Coronary artery (tissue), 2 donors: ENCODE data around the gene C2orf78.
A peak's percentile ranks its signal among the peaks of the same experiment; 100 is the strongest.

Source experiments
- DNase-seq: peaks from one replicate; pipeline ENCODE4 v3.0.0-alpha.2; 2017; ENCODE audit warnings: low spot score
- H3K27ac ChIP-seq, 2 donors: fragments of 200-600 bp; sonication (generic); one replicate each; pipeline ENCODE4 v1.5.1; 2016 to 2019
- H3K4me3 ChIP-seq: fragments of 200-600 bp; sonication (generic); 2 replicates; pipeline ENCODE4 v1.5.1; 2016; ENCODE audit warnings: mild to moderate bottlenecking, moderate library complexity
- CTCF ChIP-seq: fragments of 200-600 bp; sonication (generic); IDR thresholded peaks from one replicate; pipeline ENCODE4 v1.5.1; 2019; ENCODE audit warnings: antibody characterized with exemption

The C2orf78 gene

DNA sequence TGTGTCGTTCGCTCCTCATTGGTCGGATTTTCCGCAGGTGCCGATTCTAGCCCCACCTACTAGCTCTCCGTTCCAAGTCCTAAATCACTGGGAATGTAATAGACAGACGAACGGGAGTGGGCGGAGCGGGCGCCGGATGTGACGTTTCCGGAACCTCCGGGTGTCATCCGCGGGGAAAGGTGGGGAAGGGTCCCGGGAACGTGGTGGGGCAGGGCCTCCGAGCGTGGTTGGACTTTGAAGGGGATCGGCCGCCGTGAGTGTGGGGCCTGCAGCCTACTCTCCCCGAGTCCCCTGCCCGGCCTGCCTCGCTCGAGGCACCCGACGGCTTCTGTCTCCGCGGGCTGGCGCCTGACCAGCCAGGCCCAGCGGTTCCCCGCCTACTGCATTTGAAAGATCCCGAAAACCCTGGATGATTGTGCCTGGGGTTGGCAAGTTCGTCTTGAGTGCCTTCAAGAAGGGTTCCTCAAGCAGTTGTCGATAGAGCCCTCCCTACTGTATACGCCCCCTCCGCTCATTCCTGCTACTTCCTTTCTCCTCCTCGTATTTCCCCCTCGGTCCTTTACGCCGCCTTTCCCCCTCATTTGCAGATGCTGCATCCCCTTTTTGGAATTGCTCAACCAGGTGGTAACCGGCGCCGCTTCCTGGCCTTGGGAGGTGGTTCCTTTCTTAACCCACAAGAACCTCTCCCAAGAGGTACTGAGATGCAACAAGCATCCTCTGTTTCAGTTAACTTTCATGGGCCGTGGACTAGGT lies 45.0 kb downstream of the C2orf78 start, which contains the start of gene STAMBP:
Gene STAMBP, plus strand, starts transcription at position 144 of the 753 bp plus-strand sequence. CDS start 1,896 bp downstream, outside the sequence.
- no peak for TF ChIP-seq CTCF
- Histone ChIP-seq H3K4me3 (peak within 1 kb of the TSS; percentile 82), H3K27ac (peak within 1 kb of the TSS; percentile 94 to 96)
- peak; percentile 97 for DNase-seq

GRCh38 chr2:73830871-73831401 lies 47.0 kb downstream of the C2orf78 start:
- Histone ChIP-seq H3K4me3 (no peak overlapping the region), H3K27ac (no peak overlapping the region)
- TF ChIP-seq CTCF = no peak
- DNase-seq = no peak

DNA sequence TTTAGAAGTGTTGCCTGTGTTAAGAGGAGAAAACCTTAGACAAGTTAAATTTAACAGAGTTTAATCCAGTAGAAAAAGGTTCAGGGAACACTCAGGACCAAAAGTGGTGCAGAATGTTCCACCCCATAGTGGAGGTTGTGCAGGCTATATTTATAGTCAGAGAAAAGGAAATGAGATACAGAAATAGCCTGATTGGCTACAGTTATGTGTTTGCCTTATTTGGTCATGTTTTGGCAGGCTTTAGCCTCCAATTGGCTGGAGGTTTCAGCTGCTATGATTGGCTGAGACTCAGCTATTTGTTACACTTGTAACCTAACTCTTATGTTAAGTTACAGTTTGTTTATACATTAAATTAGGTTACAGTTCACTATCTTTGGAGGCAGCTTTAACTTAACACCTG lies 48.9 kb downstream of the C2orf78 start:
- DNase-seq = no peak
- Histone ChIP-seq H3K27ac (no peak overlapping the region), H3K4me3 (no peak overlapping the region)
- no peak for TF ChIP-seq CTCF

DNA sequence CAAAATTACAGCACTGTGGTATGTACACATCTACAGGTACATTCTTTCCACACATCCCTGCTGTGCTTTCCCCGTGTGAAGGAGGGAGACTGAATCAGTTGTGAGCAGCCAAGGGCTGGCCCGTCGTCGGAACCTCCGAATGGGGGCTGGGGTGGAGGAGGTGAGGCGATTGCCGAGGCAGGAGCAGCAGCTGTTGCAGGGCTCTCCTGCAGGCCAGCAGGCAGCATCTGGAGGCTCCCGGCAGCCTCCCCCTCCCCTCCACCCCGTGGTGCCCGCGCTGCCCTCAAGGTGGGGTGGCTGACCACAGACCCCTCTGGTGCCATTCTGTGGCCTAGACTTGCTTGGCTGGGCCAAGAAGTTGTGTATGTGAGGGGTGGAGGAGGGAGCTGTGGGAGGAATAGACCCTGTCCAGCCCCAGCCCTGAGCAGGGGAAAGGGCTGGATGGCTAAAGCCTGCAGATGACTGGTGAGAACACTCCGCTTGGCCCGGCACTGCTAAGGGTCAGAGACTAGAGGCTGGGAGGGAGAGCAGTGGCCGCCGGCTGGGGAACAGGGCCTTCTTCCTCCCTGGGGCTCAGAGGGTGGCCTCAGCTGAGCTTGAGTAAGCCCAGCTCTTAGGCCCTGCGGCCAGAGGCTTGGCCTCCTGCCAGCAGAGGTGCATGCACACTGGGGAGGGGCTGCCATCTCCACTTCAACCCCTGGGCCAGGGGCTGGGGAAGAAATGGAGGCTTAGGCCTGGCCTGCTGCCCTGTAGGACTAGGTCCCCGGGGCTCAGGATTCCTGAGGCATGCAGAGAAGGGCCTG lies 52.4 kb downstream of the C2orf78 start:
- no peak overlapping the region for H3K4me3 ChIP-seq
- no peak for TF ChIP-seq CTCF
- no peak overlapping the region for H3K27ac ChIP-seq
- no peak for DNase-seq

GRCh38 chr2:73837847-73838585 lies 54.0 kb downstream of the C2orf78 start:
- Histone ChIP-seq H3K4me3 (no peak overlapping the region), H3K27ac (no peak overlapping the region)
- no peak for DNase-seq
- no peak for TF ChIP-seq CTCF

DNA sequence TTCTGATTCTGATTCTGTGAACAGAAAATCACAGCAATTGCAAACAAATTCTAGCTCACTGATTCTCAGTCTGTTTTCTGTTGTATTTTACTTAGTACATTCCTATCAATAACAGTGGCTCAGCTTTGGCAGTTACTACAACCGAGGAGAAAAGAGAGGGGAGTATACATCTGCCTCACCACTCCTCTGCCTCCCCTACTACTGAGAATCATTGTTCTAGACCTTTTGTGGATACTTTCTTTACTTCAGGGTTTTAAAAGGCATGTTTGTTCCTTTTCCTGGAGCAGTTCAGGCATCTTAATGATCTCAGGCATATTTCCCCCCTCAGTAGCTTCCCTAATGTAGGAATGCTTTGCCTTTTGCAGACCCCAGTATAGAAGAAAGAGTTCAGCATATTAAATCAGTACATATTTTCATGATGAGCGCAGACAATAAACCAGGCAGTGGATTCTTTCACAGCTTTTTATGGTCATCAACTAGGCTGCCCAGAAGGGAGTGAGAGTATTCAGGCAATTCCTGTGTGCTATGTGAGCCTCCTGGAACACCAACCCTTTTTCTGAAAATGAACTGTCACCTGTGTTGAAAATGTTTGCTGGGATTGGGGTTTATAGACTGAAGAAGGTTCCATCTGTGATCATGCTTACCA lies 55.0 kb downstream of the C2orf78 start:
- H3K4me3 ChIP-seq = no peak overlapping the region
- no peak overlapping the region for H3K27ac ChIP-seq
- no peak for DNase-seq

More for the DNA sequence above, 55.0 kb downstream of the C2orf78 start:
- TF ChIP-seq CTCF = no peak
